ENCODE data around the gene MTPN. TPM values are rescaled to one million over a fixed set of nuclear protein-coding genes. Genes with fewer than 3 reads are reported as not detected.

MTPN gene
- total and polyA plus RNA-seq, 10 of the 15 experiments (the other 5 are each of a cell fraction or from before 2014, with no cell fraction given): 38.7 to 146 (median 85.4) TPM

GRCh38 chr7:135993950-135994349 is 16.8 kb upstream of the MTPN start:
- FAIRE-seq (no peak), DNase-seq (ENCODE audit: low read depth, low spot score) (no peak), ATAC-seq (peak; percentile 84)
- Histone ChIP-seq H2AFZ (ENCODE audit: control insufficient read depth, low read depth, low read length) (no peak overlapping the region), H3K27ac (ENCODE audit: control insufficient read depth, insufficient read depth) (no peak overlapping the region), H3K9me3 (replicated peaks; ENCODE audit: control insufficient read depth, insufficient read depth, low read length) (no peaks in the 10 kb centered on the region), H3K9ac (ENCODE audit: control insufficient read depth, insufficient read depth, low read length) (no peak overlapping the region), H3K4me1 (ENCODE audit: control insufficient read depth, insufficient read depth, low read length) (peaks cover 3% of the 10 kb centered on the region), H3K4me2 (ENCODE audit: control insufficient read depth, insufficient read depth) (peak overlapping the region; percentile 27; the same call in 1 of the 2 replicates), H3K36me3 (ENCODE audit: control insufficient read depth in 2 of 2, insufficient read depth in 2 of 2, low read length in 1 of 2) (no peaks in the 10 kb centered on the region), H3K4me3 (no peak overlapping the region), H4K20me1 (ENCODE audit: control insufficient read depth, insufficient read depth) (no peaks in the 10 kb centered on the region), H3K79me2 (ENCODE audit: control insufficient read depth, insufficient read depth, low read length) (no peaks in the 10 kb centered on the region), H3K27me3 (replicated peaks in 1 of 2; ENCODE audit: control insufficient read depth in 2 of 2, insufficient read depth in 2 of 2, low read length in 1 of 2) (no peaks in the 10 kb centered on the region)
- intact Hi-C loops (cut with micrococcal nuclease; ENCODE audit: unreplicated experiment) (no loop called here), in situ Hi-C loops (cut with MboI) (no loop called here)
- SMC1A ChIA-PET (ENCODE audit: uncharacterized antibody, unreplicated experiment): interaction anchor here (0.7 to 3.4 kb wide), 6 partner anchors 8 to 321 kb away, joined by 3 to 13 read pairs (median 8); no protein-coding TSS in a partner anchor
- BruUV-seq (replicated peaks): no TSS peak
- WGBS (ENCODE audit: insufficient coverage, insufficient replicate concordance, low lambda C conversion rate, missing lambda C conversion rate): 20% methylated on average over 3 of the region's 3 CpGs
- POLR2A ChIA-PET: interaction anchor here (1.1 kb wide), 1 partner anchor 28 kb away, joined by 3 read pairs; no protein-coding TSS in a partner anchor
- TF ChIP-seq KAT2A (conservative IDR thresholded peaks at IDR 0.05; ENCODE audit: control insufficient read depth, low read depth, low read length) (no peak), IRF5 (IDR thresholded peaks at IDR 0.05; ENCODE audit: borderline replicate concordance) (no peak), RFX5 (IDR thresholded peaks at IDR 0.05; ENCODE audit: low read depth, low read length) (no peak), MEF2B (IDR thresholded peaks at IDR 0.05; ENCODE audit: partially characterized antibody, poor library complexity, severe bottlenecking) (peak; percentile 38), ASH2L (IDR thresholded peaks at IDR 0.05; ENCODE audit: borderline replicate concordance, low read depth) (no peak), RUNX3 (IDR thresholded peaks at IDR 0.05; ENCODE audit: low read length) (peak; percentile 31; the same call in 1 of the 2 replicates)
- CTCF ChIA-PET: interaction anchor here (0.7 to 2.5 kb wide), 4 partner anchors 11 to 321 kb away, joined by 3 to 6 read pairs (median 4); no protein-coding TSS in a partner anchor
- RAD21 ChIA-PET (ENCODE audit: unreplicated experiment): interaction anchor here (0.8 to 1.5 kb wide), 3 partner anchors 14 to 50 kb away, joined by 3 to 4 read pairs (median 3); no protein-coding TSS in a partner anchor

Measured in GM12878 (cell line).